G401.6 (cell line): ENCODE results near the gene GULP1.
A peak's percentile ranks its signal among the peaks of the same experiment; 100 is the strongest.
"Not testable (repeated sequence)": the region's sequence is repeated elsewhere in the genome, so short reads cannot be mapped to it uniquely, and the experiment has no call there.

Source experiments
- FAIRE-seq: peaks from 2 replicates; lab custom pipeline; 2012; peaks lifted over from hg19 to GRCh38; lab: Jason Lieb, UNC

Gene GULP1

DNA sequence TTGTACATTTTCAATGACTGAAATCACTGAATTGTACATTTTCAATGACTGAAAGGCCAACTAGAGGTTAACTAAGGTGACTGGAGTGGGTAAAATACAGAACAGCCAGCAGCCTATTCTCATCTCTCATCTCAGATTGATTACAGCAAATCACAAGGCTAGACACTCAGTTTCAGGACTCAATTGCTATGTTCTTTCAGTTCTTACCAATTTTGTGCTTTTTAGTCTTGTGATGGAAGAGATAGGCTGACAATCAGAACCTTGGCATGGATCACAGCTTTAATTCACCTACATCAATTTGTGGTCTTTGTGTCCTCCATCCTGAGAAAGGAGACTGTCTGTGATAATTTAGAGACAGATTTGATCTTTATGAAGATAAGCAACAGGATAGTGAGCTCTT is 124.7 kb downstream of the GULP1 start:
- FAIRE-seq = no peak

GRCh38 chr2:188422726-188423125 is 131.1 kb downstream of the GULP1 start:
- no peak for FAIRE-seq

DNA sequence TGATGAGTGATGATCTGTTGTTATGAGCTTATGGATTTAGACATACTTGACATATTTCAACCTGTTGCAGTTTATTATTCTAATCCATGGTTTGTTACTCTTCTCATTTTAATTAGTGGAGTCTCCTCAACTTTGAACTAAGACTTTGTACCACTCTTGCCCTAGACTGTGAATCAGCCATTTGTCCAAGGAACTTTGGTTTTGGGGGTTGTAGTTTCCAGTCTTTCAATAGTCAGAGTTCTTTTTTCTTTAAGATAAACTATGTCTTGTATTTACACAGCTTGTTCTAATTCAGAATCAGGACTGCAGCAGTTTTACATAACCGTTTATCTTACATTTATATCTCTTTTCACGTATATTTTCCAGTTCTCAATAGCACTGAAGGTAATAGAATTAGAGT is 133.6 kb downstream of the GULP1 start:
- FAIRE-seq = no peak

DNA sequence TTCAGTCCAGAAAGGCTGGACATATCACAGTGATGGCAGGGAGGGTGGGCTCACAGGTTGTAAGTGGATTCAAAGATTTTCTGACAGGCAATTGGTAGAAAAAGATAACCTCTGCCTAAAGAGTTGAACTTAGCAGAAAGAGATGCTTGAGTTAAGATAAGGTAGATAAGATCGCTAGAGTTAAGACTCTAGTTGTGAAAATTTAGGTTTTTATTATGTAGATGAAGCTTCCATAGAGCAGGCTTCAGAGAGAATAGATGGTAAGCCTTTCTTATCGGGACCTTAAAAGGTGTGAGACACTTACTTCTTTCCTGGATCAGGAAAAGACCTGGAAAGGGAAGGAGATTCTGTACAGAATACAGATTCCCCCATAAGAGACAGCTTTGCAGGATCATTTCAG is 134.4 kb downstream of the GULP1 start:
- FAIRE-seq = no peak

DNA sequence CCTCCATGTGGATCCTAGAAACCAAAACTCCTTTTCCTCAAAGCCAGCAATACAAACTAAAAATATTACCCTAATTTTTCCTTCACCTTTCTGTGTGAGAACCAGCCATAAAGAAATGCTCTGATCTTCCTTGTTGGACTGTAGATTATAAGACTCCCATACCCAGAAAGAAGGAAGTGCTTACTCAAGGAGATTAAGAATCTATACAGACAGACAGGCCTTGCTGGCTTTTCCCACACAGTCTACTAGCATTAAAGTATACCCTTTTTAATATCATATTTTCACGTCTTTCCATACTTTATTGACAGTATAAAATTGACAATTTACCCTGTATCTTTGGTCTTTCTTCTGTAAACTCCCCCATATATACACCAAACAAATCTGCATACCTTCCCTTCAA is 139.0 kb downstream of the GULP1 start:
- no peak for FAIRE-seq

GRCh38 chr2:188434018-188434417 is 142.3 kb downstream of the GULP1 start:
- FAIRE-seq = no peak

DNA sequence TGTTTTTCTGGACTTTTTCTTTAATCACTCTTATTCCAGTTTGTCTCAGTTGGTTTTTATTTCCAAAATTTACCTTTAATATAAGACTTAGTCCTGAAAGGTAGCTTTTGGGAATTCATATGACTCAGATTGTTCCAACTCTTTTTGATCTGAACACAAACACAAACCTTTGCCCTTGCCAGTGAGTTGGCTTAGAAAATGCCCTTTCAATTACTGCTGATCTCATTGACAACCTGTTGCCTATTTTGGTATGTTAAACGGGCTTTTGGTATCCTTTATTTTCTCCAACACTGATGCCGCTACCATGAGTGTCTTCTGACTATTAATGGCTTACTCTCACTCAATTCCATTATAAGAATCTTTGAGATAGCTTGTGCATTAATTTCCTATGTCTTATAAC is 143.4 kb downstream of the GULP1 start:
- no peak for FAIRE-seq

- FAIRE-seq = no peak
Observed at GRCh38 chr2:188437537-188437936, 145.9 kb downstream of the GULP1 start.

DNA sequence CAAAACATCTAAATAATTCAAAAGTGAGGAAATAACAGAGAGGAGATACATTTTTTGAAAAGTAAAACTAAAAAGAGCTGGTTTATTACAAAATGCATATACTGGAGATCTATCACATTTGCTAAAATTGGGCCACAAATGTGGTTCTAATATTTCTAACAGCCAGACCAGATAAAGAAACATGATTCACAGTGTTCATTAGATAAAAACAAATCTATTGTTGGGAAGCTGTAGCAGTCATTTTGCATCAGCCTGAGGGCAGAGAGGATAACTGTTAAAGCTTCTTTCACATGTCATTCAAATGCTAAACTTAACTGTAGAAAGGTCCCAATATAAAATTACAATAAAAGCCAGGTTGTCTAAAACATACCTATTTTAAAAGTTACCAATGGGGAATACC is 148.3 kb downstream of the GULP1 start:
- FAIRE-seq = no peak

DNA sequence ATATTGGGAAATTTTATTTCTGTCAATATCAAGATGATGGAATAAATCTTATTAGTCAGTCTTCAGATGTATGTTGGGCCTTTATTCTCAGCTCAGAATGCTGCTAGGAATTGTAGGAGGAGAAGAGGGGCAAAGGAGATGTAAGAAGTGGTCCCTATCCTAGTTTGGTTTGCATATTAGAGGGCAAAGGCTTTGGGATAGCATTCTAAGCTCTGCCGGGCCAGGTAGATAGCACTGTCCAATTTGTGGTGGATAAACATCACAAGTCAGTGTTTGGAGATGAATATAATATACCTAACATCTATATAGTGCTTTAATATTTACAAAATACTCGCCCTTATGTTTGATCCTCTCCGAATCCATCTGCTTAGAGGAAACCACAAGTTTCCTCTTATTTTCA is 149.2 kb downstream of the GULP1 start:
- FAIRE-seq = no peak

- no peak for FAIRE-seq
Observed at GRCh38 chr2:188441288-188441947, 149.7 kb downstream of the GULP1 start.

GRCh38 chr2:188443207-188443606 is 151.5 kb downstream of the GULP1 start:
- FAIRE-seq = no peak

- peak; percentile 3 for FAIRE-seq
Observed at GRCh38 chr2:188444106-188444835, 152.6 kb downstream of the GULP1 start.

- FAIRE-seq = no peak
Observed at GRCh38 chr2:188449561-188449960, 157.9 kb downstream of the GULP1 start.

DNA sequence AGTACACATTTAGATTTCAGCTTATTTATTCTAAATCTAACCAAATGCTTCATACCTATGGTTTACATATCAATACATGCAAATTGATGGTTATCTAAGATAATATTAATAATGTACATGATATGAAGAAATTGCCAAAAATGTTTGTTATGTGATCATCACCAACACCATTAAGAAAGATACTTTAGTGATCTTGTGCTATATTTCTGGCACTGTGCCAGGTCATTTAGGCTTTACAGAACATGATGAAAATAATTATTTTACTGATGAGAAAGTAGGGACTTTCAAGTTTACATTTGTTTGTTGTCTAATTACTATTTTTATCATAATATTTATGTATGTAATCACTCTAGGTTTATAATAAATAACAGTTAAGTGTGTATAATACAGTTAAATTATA is 158.3 kb downstream of the GULP1 start:
- peak; percentile 46 for FAIRE-seq

GRCh38 chr2:188450732-188451483 is 159.2 kb downstream of the GULP1 start:
- no peak for FAIRE-seq

GRCh38 chr2:188452084-188452483 is 160.4 kb downstream of the GULP1 start:
- FAIRE-seq = no peak

DNA sequence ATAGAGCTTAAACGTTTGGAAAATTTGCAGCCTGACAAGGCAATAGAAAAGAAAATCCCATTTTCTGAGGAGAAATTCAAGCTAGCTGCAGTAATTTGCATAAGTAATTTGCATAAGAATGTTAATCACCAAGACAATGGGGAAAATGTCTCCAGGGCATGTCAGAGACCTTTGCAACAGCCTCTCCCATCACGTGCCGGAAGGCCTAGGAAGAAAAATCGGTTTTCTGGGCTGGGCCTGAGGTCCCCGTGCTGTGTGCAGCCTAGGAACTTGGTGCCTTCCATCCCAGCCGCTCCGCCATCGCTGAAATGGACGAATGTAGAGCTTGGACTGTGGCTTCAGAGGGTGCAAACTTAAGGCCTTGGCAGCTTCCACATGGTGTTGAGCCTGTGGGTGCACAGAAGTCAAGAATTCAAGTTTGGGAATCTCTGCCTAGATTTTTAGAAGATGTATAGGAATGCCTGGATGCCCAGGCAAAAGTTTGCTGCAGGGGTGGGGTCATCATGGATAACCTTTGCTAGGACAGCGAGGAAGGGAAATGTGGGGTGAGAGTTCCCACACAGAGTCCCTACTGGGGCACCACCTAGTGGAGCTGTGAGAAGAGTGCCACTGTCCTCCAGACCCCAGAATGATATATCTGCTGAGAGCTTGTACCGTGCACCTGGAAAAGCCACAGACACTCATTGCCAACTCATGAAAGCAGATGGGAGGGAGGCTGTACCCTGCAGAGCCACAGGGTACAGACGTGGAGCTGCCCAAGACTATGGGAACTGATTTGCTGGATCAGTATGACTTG is 164.6 kb downstream of the GULP1 start:
- FAIRE-seq = no peak

- FAIRE-seq = no peak
Observed at GRCh38 chr2:188459061-188459460, 167.4 kb downstream of the GULP1 start.

GRCh38 chr2:188466078-188466477 is 174.4 kb downstream of the GULP1 start:
- FAIRE-seq = not testable (repeated sequence)

DNA sequence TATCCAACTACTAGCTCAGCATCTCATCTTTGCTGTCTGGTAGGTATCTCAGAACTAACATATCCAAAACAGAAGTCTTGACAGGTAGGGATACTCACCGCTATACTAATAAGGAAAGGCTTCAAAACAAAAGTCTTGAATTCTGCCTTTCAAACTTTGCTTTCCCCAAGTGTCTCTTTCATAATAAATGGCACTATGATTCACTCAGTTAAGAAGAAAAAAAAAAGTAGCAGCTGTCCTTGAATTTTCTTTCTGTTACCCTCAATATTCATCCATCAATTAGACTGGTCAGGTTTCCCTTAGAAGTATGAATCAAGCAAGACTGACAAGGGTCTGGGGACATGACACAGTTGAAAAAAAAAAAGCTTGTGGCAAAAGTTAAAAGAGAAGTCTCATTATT is 175.1 kb downstream of the GULP1 start:
- no peak for FAIRE-seq

DNA sequence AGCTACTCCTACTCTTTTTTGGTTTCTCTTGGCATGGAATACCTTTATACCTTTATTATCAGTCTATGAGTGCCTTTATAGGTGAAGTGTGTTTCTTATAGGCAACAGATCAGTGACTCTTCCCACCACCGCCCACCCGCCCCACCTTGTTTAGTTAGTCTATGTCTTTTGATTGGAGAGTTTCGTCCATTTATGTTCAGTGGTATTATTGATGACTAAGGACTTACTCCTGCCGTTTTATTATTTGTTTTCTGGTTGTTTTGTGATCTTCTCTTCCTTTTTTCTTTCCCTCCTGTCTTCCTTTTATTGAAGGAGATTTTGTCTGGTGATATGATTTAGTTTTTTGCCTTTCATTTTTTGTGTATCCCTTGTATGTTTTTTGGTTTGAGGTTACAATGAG is 179.5 kb downstream of the GULP1 start:
- FAIRE-seq = no peak

DNA sequence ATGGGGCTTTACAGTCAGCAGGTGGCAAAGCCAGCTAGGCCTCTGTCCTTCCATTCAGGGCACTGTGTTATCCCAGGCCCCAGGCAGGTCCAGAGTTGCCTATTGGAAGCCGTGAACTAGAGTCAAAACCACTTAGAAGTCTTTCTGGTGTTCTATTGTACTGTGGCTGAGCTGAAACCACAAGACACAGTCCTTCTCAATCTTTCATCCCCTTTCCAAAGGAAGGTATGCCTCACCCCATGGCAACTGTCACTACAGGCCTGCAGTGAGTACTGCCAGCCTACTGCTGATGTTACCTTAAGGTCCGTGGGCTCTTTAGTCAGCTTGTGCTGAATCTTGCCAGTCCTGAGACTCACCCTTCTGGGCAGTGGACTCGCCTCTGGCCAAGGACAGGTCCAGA is 181.6 kb downstream of the GULP1 start:
- FAIRE-seq = no peak
